Gastroesophageal sphincter (tissue), 4 donors: ENCODE results near the gene KIF18A. TPM values are rescaled to one million over a fixed set of nuclear protein-coding genes. Genes with fewer than 3 reads are reported as not detected.
"Not testable (repeated sequence)": the region's sequence is repeated elsewhere in the genome, so short reads cannot be mapped to it uniquely, and the experiment has no call there.

Experiments used
- ATAC-seq: fragments of 150-250 bp; one replicate; pipeline ENCODE4 v1.9.1; 2016; ENCODE audit warnings: mild to moderate bottlenecking, moderate library complexity
- H3K27ac ChIP-seq, 4 donors: fragments of 200-600 bp; sonication (generic) in 3 of 4; 1 replicate in 3 of 4; 2 replicates in 1 of 4; pipeline ENCODE4 v1.5.1; 2016 to 2019
- H3K27me3 ChIP-seq: fragments of 200-600 bp; sonication (generic); one replicate; pipeline ENCODE4 v1.5.1; 2019
- H3K36me3 ChIP-seq, 2 donors: fragments of 200-600 bp; sonication (generic); one replicate each; pipeline ENCODE4 v1.5.1; 2019; ENCODE audit warnings: control low read depth in 1 of 2
- H3K4me1 ChIP-seq, 3 donors: fragments of 200-600 bp; sonication (generic); 1 replicate in 2 of 3; 2 replicates in 1 of 3; pipeline ENCODE4 v1.5.1; 2016 to 2019; ENCODE audit warnings: control low read depth in 2 of 3
- H3K4me3 ChIP-seq, 2 donors: fragments of 200-600 bp; sonication (generic); one replicate each; pipeline ENCODE4 v1.5.1; 2019; ENCODE audit warnings: mild to moderate bottlenecking in 1 of 2, moderate library complexity in 1 of 2
- H3K9me3 ChIP-seq, 3 donors: fragments of 200-600 bp; sonication (generic); one replicate each; pipeline ENCODE4 v1.5.1; 2017 to 2019; ENCODE audit warnings: control low read depth in 2 of 3
- EP300 ChIP-seq: sonication (generic); formaldehyde crosslinking; IDR thresholded peaks from one replicate; pipeline ENCODE4 v1.6.1; 2017; ENCODE audit warnings: antibody characterized with exemption, mild to moderate bottlenecking
- POLR2A ChIP-seq, 2 donors: fragments of 450-650 bp; IDR thresholded peaks; one replicate each; pipeline ENCODE4 v1.6.1; 2017; ENCODE audit warnings: antibody characterized with exemption in 2 of 2, mild to moderate bottlenecking in 2 of 2, moderate library complexity in 1 of 2
- POLR2AphosphoS5 ChIP-seq: sonication (generic); formaldehyde crosslinking; IDR thresholded peaks from one replicate; pipeline ENCODE4 v1.6.1; 2017; ENCODE audit warnings: antibody characterized with exemption
- WGBS, 2 donors: methylation state at CpG; one replicate each; pipeline ENCODE4 v1.1.5; 2018; ENCODE audit warnings: low coverage in 1 of 2; 5-methylcytosine and 5-hydroxymethylcytosine counted together
- total RNA-seq, 4 donors: library from RNA; depleted of rRNA; stranded (reverse); fragments of >200 nt; gene quantifications; one replicate each; pipeline ENCODE4 v1.1.0, GENCODE V29; 2016
- TF ChIP-seq, protein P1 (sequence below), 4 experiments: fragments of 200-600 bp in 2 of 4; fragments of 450-650 bp in 2 of 4; sonication (generic) in 1 of 4; IDR thresholded peaks; one replicate each; pipeline ENCODE4 v1.5.1; 2017 to 2019; ENCODE audit warnings: antibody characterized with exemption in 4 of 4, mild to moderate bottlenecking in 2 of 4, moderate library complexity in 2 of 4

The KIF18A gene
- total RNA-seq, 4 donors from 2014 or later, result 0.15 to 0.81 (median 0.59) TPM; not detected in 1

DNA sequence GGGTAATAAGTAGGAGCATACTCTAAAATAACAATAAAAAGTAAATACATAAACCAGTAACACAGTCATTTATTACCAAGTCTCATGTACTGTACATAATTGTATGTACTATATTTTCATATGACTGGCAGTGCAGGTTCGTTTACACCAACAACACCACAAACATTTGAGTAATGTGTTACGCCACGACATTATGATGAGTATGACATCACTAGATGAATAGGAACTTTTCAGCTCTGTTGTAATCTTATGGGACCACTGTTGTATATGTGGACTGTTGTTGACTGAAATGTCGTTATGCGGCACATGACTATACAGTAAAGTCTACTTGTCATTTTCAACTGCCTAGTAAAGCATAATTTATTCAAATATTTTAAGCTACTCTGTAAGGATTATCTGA lies 18.6 kb downstream of the KIF18A start:
- H3K4me1 ChIP-seq, result no peaks in the 10 kb centered on the region
- no peak overlapping the region for H3K4me3 ChIP-seq
- WGBS, 2 donors, result 93 to 95% methylated on average over 5 of the region's 5 CpGs
- no peaks in the 10 kb centered on the region for H3K27me3 ChIP-seq
- no peak for TF ChIP-seq POLR2AphosphoS5
- TF ChIP-seq, protein P1, sequence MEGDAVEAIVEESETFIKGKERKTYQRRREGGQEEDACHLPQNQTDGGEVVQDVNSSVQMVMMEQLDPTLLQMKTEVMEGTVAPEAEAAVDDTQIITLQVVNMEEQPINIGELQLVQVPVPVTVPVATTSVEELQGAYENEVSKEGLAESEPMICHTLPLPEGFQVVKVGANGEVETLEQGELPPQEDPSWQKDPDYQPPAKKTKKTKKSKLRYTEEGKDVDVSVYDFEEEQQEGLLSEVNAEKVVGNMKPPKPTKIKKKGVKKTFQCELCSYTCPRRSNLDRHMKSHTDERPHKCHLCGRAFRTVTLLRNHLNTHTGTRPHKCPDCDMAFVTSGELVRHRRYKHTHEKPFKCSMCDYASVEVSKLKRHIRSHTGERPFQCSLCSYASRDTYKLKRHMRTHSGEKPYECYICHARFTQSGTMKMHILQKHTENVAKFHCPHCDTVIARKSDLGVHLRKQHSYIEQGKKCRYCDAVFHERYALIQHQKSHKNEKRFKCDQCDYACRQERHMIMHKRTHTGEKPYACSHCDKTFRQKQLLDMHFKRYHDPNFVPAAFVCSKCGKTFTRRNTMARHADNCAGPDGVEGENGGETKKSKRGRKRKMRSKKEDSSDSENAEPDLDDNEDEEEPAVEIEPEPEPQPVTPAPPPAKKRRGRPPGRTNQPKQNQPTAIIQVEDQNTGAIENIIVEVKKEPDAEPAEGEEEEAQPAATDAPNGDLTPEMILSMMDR (IDR thresholded peaks at IDR 0.05), result no peak
- TF ChIP-seq POLR2A (IDR thresholded peaks at IDR 0.05), result no peak
- no peak for TF ChIP-seq EP300
- no peak for ATAC-seq
- no peaks in the 10 kb centered on the region for H3K36me3 ChIP-seq
- H3K9me3 ChIP-seq, result no peaks in the 10 kb centered on the region
- H3K27ac ChIP-seq, result no peak overlapping the region

DNA sequence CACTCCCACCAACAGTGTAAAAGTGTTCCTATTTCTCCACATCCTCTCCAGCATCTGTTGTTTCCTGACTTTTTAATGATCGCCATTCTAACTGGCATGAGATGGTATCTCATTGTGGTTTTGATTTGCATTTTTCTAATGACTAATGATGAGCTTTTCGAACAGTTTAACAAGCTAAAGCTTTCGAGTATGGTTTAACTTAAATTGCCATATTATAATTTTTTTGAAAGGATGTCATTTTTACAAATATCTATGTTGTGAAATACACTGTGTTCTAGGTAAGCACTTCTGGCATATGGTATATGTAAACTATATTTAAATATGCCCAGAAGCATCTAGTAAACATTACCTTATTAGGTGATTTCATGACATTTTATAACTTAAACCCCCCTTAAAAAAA lies 20.3 kb downstream of the KIF18A start:
- not testable (repeated sequence) for H3K4me3 ChIP-seq, H3K36me3 ChIP-seq, H3K27me3 ChIP-seq, H3K4me1 ChIP-seq, H3K27ac ChIP-seq, ATAC-seq, H3K9me3 ChIP-seq
- 92 to 98% methylated on average over 3 of the region's 3 CpGs for whole genome bisulfite sequencing, 2 donors

DNA sequence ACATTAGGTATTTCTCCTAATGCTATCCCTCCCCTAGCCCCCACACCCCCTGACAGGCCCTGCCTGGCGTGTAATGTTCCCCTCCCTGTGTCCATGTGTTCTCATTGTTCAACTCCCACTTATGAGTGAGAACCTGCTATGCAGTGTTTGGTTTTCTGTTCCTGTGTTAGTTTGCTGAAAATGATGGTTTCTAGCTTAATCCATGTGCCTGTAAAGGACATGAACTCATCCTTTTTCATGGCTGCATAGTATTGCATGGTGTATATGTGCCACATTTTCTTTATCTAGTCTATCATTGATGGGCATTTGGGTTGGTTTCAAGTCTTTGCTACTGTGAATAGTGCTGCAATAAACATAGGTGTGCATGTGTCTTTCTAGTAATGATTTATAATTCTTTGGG lies 20.8 kb downstream of the KIF18A start:
- not testable (repeated sequence) for ATAC-seq, H3K27ac ChIP-seq, H3K27me3 ChIP-seq, H3K4me3 ChIP-seq, H3K36me3 ChIP-seq, H3K4me1 ChIP-seq, H3K9me3 ChIP-seq
- 80 to 83% methylated on average over 1 of the region's 1 CpG for WGBS, 2 donors

DNA sequence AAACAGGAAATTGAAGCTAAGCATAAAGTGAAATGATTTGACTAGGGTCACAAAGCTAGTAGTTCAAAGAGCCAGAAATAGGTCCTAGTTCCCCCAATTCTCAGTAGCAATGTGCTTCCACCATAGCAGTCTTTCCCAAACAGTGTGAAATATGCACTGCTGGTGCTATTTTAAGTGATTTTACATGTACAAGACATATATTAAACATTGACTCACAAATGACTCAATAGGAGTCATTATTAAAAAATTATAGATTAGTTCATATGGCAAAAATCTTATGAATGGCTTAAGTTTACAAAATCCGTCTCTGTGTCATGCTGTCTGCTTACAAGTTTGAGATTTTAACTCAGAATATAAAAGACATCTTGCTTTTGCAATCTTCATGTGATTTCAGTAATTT lies 21.4 kb downstream of the KIF18A start:
- WGBS, 2 donors, result 58 to 67% methylated on average over 1 of the region's 1 CpG
- no peaks in the 10 kb centered on the region for H3K9me3 ChIP-seq
- ATAC-seq, result no peak
- no peak overlapping the region for H3K27ac ChIP-seq
- H3K27me3 ChIP-seq, result no peaks in the 10 kb centered on the region
- TF ChIP-seq EP300 (no peak), POLR2A (IDR thresholded peaks at IDR 0.05) (no peak), POLR2AphosphoS5 (no peak)
- TF ChIP-seq, protein P1 (IDR thresholded peaks at IDR 0.05), result no peak
- no peaks in the 10 kb centered on the region for H3K4me1 ChIP-seq
- no peaks in the 10 kb centered on the region for H3K36me3 ChIP-seq
- H3K4me3 ChIP-seq, result no peak overlapping the region

GRCh38 chr11:28083118-28083517 lies 24.8 kb downstream of the KIF18A start:
- Histone ChIP-seq H3K36me3 (no peaks in the 10 kb centered on the region), H3K27ac (no peak overlapping the region), H3K9me3 (no peaks in the 10 kb centered on the region), H3K4me1 (no peaks in the 10 kb centered on the region), H3K27me3 (no peaks in the 10 kb centered on the region), H3K4me3 (no peak overlapping the region)
- 100% methylated on average over 1 of the region's 1 CpG for WGBS, 2 donors
- TF ChIP-seq EP300 (no peak), POLR2A (IDR thresholded peaks at IDR 0.05) (no peak), POLR2AphosphoS5 (no peak)
- TF ChIP-seq, protein P1 (IDR thresholded peaks at IDR 0.05), result no peak
- ATAC-seq, result no peak

DNA sequence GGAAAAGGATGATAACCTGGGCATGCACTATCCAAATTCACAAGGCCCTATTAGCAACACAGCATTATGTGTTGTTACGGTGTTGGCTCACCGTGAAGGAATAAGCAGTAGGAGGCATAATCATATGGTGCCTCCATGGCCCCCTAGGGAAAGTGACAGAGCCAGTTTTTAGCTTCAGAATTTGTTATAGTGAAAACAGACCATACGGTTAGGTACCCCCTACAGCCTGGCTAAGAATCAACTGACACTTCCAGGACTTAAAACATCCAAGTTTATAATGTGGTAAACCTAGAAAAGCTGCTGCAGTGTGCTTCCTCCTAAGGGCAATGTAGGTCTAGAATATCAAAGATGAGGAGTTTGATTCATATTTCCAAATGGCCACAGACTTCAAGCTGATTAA lies 30.4 kb downstream of the KIF18A start:
- TF ChIP-seq, protein P1 (IDR thresholded peaks at IDR 0.05), result no peak
- TF ChIP-seq POLR2AphosphoS5 (no peak), POLR2A (IDR thresholded peaks at IDR 0.05) (no peak), EP300 (no peak)
- H3K4me1 ChIP-seq, result no peaks in the 10 kb centered on the region
- no peak for ATAC-seq
- no peak overlapping the region for H3K4me3 ChIP-seq
- H3K27me3 ChIP-seq, result no peaks in the 10 kb centered on the region
- H3K9me3 ChIP-seq, result no peaks in the 10 kb centered on the region
- H3K27ac ChIP-seq, result no peak overlapping the region
- WGBS, 2 donors, result 100% methylated on average over 3 of the region's 3 CpGs; no CpG with 5 or more reads in 1 of the 2 donors
- no peaks in the 10 kb centered on the region for H3K36me3 ChIP-seq
